Gastrocnemius medialis (tissue), 4 donors: ENCODE measurements around the gene NRG2.

Experiments used
- POLR2A ChIP-seq, 2 donors: fragments of 450-650 bp; IDR thresholded peaks; one replicate each; pipeline ENCODE4 v1.6.1; 2017; ENCODE audit warnings: antibody characterized with exemption in 2 of 2, mild to moderate bottlenecking in 2 of 2, moderate library complexity in 2 of 2
- TF ChIP-seq, protein P1 (sequence below), 5 experiments: fragments of 450-650 bp in 3 of 5; fragments of 200-600 bp in 2 of 5; sonication (generic) in 2 of 5; IDR thresholded peaks in 4 of 5; conservative IDR thresholded peaks in 1 of 5; 1 replicate in 4 of 5; 2 replicates in 1 of 5; pipeline ENCODE4 v1.5.1; 2016 to 2019; ENCODE audit warnings: antibody characterized with exemption in 5 of 5, mild to moderate bottlenecking in 3 of 5, moderate library complexity in 3 of 5

DNA sequence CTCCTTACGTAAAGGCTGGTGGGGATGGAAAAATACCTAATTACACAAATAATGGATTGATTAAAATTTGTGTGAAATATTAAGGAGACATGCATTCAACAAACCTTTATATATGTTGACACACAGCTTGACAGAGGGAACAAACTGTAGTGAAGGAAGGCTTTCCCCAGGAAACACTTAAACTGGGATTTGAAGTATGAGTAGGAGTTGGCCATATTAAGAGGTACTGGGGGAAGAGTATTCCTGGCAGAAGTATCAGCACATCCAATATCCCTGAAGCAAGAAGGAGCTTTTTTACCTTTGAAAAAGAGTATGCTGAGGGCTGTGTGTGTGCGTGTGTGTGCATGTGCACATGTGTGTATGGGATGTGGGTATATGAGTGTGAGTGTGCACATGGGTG lies 136.4 kb downstream of the NRG2 start:
- TF ChIP-seq, protein P1, sequence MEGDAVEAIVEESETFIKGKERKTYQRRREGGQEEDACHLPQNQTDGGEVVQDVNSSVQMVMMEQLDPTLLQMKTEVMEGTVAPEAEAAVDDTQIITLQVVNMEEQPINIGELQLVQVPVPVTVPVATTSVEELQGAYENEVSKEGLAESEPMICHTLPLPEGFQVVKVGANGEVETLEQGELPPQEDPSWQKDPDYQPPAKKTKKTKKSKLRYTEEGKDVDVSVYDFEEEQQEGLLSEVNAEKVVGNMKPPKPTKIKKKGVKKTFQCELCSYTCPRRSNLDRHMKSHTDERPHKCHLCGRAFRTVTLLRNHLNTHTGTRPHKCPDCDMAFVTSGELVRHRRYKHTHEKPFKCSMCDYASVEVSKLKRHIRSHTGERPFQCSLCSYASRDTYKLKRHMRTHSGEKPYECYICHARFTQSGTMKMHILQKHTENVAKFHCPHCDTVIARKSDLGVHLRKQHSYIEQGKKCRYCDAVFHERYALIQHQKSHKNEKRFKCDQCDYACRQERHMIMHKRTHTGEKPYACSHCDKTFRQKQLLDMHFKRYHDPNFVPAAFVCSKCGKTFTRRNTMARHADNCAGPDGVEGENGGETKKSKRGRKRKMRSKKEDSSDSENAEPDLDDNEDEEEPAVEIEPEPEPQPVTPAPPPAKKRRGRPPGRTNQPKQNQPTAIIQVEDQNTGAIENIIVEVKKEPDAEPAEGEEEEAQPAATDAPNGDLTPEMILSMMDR (IDR thresholded peaks at IDR 0.05 in 4 of 5, conservative IDR thresholded peaks at IDR 0.05 in 1 of 5): no peak
- no peak for TF ChIP-seq POLR2A (IDR thresholded peaks at IDR 0.05)
